ENCODE data around the gene SIAH1. TPM values are rescaled to one million over a fixed set of nuclear protein-coding genes. Genes with fewer than 3 reads are reported as not detected.
A peak's percentile ranks its signal among the peaks of the same experiment; 100 is the strongest.

SIAH1 gene
- total and polyA plus RNA-seq, 7 donors = 10.4 to 26.0 (median 16.7) TPM

DNA sequence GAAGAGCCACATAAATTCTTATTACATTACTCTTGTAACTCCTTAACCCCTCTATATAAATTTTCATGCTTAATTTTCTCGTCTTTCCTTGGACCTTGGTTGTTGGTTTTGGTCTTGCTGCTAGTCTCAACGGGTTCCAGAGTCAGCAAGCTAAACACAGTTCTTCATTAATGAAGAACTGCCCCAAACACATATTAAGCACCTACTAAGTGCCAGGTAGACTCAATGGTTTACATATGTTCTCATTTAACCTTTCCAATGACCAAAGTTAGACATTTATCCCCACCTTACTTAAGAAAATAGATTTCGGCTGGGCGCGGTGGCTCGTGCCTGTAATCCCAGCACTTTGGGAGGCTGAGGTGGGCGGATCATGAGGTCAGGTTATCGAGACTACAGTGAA, 15.0 kb downstream of the SIAH1 start:
- 93 to 96% (median 95%) methylated on average over 8 of the region's 8 CpGs for WGBS, 3 donors
- Histone ChIP-seq H3K27me3 (ENCODE audit: insufficient read depth in 3 of 3, low read length in 2 of 3) (no peaks in the 10 kb centered on the region), H3K9me3 (no peaks in the 10 kb centered on the region), H3K27ac (no peak overlapping the region), H3K36me3 (ENCODE audit: insufficient read depth in 1 of 2, low read depth in 1 of 2) (no peaks in the 10 kb centered on the region), H3K4me3 (no peak overlapping the region), H3K4me1 (peaks cover 79% of the 10 kb centered on the region)
- ATAC-seq (no peak), DNase-seq (no peak)
- intact Hi-C loops (cut with DNase I) = no loop called here
- TF ChIP-seq CTCF (IDR thresholded peaks at IDR 0.05) = no peak

- H3K36me3 ChIP-seq (ENCODE audit: insufficient read depth in 1 of 2, low read depth in 1 of 2) = no peaks in the 10 kb centered on the region
- ATAC-seq (no peak), DNase-seq (no peak)
- no peaks in the 10 kb centered on the region for H3K27me3 ChIP-seq (ENCODE audit: insufficient read depth in 3 of 3, low read length in 2 of 3)
- intact Hi-C loops (cut with DNase I) = loop anchor here in 1 of 2 donors (2.0 to 5.0 kb wide), 2 partner anchors 13 to 243 kb away; partner anchors contain the start of gene N4BP1
- no peak for TF ChIP-seq CTCF (IDR thresholded peaks at IDR 0.05)
- H3K9me3 ChIP-seq = no peaks in the 10 kb centered on the region
- H3K4me3 ChIP-seq = no peak overlapping the region
- no peak overlapping the region for H3K27ac ChIP-seq
- WGBS, 3 donors = 85 to 98% (median 89%) methylated on average over 1 of the region's 1 CpG
- peaks cover 79% of the 10 kb centered on the region for H3K4me1 ChIP-seq
Measured at GRCh38 chr16:48369765-48370164, 15.4 kb downstream of the SIAH1 start.

DNA sequence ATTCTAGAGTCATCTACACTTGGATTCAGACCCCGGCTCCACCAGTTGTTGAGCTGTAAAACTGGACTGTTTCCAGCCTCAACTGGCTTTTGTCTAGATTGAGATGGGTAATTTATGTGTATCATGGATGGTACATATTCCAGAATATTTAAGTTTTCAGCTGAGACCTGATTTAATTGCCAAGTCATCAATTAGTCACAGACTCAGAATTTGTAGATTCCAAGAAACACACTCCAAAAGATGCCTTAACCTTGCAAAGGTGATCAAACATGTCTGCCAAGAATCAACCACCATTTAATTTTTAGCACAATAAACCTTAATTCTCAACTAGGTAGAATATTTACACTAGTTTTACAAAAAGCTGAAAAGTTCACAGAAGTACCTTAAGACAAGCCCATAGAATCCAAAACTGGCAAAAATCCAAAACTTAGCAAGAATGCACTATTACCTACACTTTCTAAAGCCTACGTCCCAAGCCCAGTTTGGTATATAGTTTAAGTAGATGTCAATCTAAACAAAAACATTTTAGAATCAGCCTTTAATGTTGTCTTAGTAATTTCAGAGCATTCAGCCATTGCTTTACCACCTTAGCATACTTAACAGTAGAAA, 17.7 kb downstream of the SIAH1 start:
- ATAC-seq (no peak), DNase-seq (no peak)
- H3K4me3 ChIP-seq = no peak overlapping the region
- no peaks in the 10 kb centered on the region for H3K36me3 ChIP-seq (ENCODE audit: insufficient read depth in 1 of 2, low read depth in 1 of 2)
- no peak for TF ChIP-seq CTCF (IDR thresholded peaks at IDR 0.05)
- H3K27me3 ChIP-seq (ENCODE audit: insufficient read depth in 3 of 3, low read length in 2 of 3) = no peaks in the 10 kb centered on the region
- peaks cover 72% of the 10 kb centered on the region for H3K4me1 ChIP-seq
- 32 to 59% (median 34%) methylated on average over 2 of the region's 2 CpGs for WGBS, 3 donors
- H3K9me3 ChIP-seq = no peaks in the 10 kb centered on the region
- intact Hi-C loops (cut with DNase I) = loop anchor here in 1 of 2 donors (2.0 to 5.0 kb wide), 2 partner anchors 15 to 245 kb away; partner anchors contain the start of gene N4BP1
- H3K27ac ChIP-seq = peak overlapping the region; percentile 88

GRCh38 chr16:48366165-48367093, 18.8 kb downstream of the SIAH1 start:
- WGBS, 3 donors = 13 to 16% (median 14%) methylated on average over 21 of the region's 21 CpGs
- DNase-seq (no peak), ATAC-seq (peak; percentile 38 to 65 (median 60))
- H3K4me1 ChIP-seq = peaks cover 69% of the 10 kb centered on the region
- peaks cover 4 to 10% of the 10 kb centered on the region in 2 donors for H3K36me3 ChIP-seq (ENCODE audit: insufficient read depth in 1 of 2, low read depth in 1 of 2)
- no peaks in the 10 kb centered on the region for H3K9me3 ChIP-seq
- intact Hi-C loops (cut with DNase I) = loop anchor here in 1 of 2 donors (5.0 kb wide), 1 partner anchor 246 kb away; the partner anchor contains the start of gene N4BP1
- H3K4me3 ChIP-seq = peak overlapping the region; percentile 71
- no peak for TF ChIP-seq CTCF (IDR thresholded peaks at IDR 0.05)
- H3K27ac ChIP-seq = peak overlapping the region; percentile 88
- H3K27me3 ChIP-seq (ENCODE audit: insufficient read depth in 3 of 3, low read length in 2 of 3) = no peaks in the 10 kb centered on the region

Data from psoas muscle (tissue), 8 donors.